Activated CD4-positive, alpha-beta T cell treated with anti-CD3 and anti-CD28 coated beads, Interleukin-2, Interleukin-4, amounts not matched to agents 100 ng/mL and 50 ng/mL, durations not matched to agents 16 hours and 8 hours (primary cell): ENCODE data around the gene USP13.

Experiments used
- DNase-seq: peaks from one replicate; pipeline ENCODE4 v3.0.0-alpha.2; 2020; ENCODE audit warnings: low spot score

Gene USP13

DNA sequence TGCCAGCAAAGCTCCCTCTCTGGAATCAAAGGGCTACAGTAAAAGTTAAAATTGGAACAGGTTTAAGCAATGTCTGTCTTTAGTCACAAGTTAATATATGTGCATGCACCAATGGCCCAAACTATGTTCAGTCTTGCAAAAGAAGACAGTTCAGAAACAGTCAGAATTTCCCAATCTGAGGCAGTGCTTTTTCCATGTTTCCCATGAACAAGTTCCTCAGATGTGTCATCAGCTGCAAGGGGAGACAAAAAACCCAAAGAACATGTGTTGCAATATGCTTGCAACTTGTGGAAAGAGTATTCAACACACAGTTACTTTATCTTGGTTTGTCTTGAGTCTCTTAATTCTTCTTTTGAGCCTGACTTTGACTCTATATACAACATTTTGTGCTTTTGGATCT lies 148.4 kb downstream of the USP13 start:
- no peak for DNase-seq

DNA sequence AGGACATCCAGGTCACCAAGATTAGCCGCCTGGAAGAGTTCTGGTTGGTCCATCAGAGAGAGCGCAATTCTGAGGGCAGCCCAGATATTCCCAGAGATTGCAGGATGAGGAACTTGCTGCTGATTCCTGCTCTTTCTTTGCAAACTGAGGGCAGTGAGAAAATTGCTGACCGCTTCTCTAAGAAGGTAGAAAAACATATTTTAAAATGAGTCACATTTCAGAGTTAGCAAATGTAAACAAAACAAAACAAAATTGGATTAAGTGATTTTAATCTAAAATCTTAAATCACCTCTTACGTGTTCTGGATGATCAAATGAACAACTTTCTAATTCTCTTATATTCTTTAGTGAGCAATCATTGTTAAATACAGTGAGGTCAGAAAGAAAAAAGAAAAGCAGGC lies 149.0 kb downstream of the USP13 start:
- DNase-seq, result no peak

DNA sequence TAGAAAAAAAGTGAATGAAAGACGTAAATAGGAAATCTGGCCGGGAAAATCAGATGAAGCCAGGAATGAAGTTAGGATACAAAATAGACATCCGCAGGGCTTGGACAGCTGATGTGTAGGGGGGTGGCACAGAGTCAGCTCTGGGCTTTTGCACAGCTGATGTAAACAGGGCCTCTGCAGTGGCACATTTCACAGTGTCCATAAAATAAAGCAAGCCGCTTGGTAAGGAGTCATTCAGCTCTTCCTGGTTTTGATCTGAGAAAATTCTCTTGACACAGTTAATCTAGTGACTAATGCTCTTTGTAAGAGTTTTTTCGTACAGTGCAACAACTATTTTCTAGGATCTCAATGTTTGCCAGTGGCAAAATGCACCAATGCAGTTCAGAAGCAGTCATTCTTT lies 153.3 kb downstream of the USP13 start:
- DNase-seq, result no peak

DNA sequence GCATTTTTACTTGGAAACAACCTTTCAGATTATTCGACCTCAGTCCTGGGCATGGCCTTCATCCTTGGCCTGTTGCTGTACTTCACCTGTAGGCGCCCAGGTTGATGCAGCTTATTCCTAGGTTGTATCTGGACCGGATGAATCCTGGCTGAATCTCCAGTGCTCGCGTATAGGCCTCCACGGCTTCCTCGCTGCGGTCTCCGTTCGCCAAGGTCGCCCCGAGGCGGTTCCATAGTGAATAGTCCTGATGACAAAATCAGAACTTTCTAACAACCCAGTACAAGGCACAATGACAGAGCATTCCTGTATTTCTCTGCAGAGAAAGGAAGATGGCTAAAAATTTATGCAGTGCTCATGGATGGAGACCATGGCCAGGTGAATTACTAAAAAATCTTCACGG lies 154.7 kb downstream of the USP13 start:
- DNase-seq, result no peak

DNA sequence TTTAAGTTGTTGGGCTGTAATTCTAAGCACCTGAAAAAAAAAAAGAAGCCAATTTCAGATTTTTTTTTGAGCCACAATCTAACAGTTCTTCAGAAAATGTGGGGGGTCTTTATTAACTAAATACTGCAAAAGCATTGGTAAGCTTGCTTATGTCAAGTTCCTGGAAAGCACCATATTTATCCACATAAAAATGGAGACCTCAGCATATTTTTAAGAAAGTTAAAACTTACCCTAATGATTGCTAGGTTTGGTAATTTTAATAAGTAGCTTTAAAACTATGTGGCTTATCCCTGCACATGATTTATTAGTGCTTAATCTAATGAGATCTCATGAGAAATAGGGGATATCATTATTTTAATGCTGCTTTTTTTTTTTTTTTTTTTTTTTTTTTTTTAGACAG lies 156.8 kb downstream of the USP13 start:
- DNase-seq, result no peak

DNA sequence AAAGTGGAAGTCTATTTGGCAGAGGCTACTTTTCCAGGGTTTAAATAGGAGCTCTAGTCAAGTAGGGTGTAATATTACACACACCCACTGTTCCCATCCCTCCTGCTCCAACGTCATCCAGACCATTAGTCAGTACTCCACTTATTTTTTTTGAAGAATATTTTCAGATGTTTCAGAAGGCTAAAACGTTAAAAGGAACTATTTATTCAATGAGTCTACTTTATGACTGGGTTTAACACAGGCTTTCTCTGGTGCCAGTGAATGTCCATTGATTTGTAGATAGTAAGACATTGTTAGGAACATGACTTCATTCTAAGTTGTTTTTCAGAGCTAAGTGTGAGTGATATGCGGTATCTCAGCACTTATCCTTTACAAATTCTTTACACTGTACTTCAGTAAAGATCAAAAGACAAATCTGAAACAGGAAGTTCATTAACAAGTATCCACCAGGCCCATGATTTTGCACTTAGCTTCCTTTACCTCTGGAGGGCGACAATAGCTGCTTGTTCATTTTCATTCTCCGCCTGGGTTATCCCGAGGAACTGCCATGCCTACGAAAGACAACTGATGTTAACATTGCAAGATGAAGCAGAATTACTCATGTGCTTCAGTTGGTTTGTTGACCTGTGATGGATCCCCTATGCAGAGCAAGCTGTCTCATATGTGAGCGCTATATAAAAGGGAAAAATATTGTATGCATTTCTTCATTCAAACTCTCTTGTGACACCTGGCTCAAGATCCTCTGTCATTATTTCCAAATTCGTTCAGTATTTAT lies 158.7 kb downstream of the USP13 start:
- peak; percentile 35 for DNase-seq

DNA sequence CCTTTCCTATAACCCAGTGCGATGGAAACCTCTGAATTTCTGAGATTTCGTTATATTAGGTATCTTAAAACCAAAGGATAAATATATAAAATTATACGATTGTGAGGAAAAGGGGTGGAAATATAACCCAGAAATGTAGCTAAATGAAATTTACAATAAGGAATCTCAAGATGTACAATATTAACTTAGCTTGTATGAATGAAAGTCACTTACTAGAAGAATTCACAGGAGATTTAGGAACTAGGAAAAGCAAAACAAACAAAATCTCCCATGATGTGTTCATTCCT lies 159.2 kb downstream of the USP13 start:
- DNase-seq, result no peak

DNA sequence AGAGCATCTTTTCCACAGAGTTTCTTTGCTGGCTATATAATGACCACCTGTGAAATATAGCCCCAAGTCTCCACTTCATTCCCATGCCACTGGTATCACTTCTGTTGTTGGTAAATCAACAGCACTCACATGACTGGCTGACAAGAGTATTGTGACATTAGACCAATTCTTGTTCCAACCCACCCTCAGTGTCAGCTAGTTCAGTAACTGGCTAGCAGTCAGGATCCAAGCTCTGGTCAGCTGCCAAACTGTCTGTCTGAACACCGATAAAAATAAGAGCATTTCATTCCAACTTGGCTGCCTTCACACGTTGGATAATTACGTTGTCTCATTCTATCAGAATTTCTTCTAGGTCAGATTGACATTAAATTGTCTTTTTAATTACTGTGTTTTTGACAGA lies 166.5 kb downstream of the USP13 start:
- no peak for DNase-seq

DNA sequence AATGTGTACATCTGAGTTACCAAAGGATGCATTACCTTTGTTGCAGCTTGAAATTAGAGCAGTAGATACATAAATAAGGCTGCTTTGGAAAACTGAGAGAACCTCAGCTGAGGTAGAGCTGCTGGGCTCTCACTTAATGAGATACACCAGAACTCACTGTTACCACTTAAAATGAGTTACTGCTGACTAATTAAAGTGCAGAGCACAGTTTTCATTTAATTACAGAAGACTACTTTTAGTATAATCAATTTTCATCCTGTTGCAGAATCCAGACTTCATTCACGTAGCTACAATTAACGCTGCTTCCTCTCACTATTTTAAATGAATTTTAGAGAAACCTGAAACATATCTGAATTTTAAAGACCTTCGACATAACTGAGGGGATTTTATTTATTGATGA lies 169.5 kb downstream of the USP13 start:
- DNase-seq, result no peak

DNA sequence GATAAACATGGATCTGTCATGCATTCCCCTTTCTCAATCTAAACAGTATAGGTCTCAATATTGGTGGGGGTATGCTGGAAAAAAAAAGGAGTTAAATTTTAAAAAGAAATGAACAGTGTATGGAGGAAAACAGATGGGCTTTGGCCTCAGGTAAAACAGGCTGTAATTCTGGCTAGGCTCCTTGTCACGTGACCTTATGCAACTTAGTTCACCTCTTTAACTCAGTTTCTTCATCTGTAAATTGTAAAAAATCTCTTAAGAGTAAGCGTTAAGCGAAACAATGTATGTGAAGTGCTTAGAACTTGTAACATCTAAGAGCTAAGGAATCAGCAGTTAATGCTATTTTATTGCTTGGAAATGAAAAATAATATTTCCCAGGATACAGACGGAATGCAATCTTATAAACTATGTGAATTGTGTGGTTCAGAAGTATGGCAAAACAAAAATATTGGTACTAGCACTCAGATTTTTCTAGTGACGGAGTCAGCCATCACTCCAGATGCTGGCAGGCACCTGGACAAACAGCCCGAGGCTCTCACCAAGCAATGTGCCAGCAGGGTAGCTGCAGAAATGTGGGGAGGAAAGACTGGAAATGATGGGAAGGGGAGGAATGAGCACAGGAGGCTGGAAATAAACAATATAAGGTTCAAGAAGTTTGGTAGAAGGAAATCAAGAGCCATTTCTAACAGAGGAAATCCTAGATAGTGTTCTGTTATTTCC lies 172.8 kb downstream of the USP13 start:
- DNase-seq, result no peak

DNA sequence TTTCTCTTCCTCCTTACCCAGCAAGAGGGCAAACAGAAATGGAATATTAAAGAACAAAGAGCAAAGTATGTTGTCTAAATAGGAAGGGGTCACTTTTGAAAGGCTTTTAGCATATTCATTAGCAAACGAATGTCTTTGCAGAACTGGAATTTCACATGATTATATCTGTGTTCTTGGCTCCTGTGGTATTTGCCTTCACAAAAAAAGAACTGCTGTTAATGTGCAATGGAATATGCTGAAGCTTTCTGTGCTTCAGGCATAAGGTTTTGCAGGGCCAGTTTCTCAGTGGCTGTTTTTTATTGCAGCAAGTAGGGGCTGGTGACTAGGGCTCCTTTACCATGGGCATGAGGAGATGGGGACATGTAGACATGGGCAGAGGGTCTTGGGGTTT lies 173.4 kb downstream of the USP13 start:
- no peak for DNase-seq

DNA sequence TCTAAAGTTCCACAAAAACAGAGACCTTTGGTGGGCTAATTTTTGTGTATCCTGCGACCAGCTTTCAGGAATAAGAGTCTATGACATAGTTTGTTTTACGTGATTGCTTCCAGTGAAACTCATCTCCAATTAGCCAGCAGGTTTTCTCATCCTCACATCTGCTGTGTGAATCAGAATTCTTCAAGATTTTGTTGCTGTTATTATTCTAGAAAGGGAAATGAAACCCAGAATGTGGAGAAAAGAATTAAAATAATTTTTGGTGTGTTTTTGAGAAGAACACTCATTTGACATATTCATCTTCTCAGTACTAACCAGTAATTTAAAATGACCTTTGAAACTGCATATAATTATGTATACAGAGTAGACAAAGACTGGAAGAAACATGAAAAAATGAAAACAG lies 175.9 kb downstream of the USP13 start:
- DNase-seq, result no peak

DNA sequence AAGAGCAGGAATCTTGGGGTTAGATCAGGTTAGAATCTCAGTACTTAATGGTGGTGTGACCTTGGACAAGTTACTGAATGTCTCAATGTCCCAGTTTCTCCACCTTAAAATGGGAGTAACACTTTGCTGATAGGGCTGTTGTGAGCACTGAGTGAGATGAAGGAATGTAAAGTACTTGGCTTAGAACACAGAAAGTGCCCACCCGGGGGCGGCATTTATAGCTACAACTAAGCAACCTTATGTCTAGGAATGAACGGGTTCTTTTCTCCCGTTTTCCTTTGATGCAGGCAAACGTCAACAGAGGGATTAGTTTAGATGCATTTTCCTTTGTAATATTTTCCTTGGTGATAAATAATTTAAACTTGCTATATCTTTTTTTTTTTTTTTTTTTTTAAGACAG lies 176.6 kb downstream of the USP13 start:
- no peak for DNase-seq

DNA sequence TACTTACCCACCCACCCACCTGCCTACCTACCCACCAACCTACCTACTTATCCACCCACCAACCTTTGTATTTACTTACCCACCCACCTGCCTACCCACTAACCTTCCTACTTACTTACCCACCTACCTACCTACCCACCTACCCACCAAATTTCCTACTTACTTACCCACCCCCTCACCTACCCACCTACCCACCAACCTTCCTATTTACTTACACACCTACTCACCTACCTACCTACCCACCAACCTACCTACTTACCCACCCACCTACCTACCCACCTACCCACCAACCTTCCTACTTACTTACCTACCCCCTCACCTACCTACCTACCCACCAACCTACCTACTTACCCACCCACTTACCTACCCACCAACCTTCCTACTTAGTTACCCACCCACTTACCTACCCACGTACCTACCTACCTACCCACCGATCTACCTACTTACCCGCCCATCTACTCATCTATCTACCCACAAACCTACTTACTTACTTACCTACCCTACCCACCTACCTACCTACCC lies 179.6 kb downstream of the USP13 start:
- DNase-seq, result no peak

DNA sequence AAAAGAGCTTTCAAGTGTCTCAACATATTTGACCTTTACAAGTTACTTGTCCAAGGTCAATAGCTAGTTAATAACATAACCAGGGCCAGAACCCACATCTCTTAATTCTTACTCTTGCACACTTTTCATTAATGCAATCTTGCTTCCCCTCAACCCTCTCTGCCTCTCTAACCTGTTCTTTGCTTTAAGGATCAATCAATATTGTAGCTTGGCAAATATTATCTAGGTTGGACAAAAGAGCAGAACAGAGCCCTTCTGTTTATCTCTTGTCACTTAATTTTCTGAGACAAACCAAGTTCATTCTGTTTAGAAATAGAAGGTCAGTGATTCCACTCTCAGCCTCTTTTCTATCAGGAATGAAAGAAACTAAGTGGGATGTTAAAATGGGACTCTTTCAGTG lies 180.5 kb downstream of the USP13 start:
- no peak for DNase-seq

DNA sequence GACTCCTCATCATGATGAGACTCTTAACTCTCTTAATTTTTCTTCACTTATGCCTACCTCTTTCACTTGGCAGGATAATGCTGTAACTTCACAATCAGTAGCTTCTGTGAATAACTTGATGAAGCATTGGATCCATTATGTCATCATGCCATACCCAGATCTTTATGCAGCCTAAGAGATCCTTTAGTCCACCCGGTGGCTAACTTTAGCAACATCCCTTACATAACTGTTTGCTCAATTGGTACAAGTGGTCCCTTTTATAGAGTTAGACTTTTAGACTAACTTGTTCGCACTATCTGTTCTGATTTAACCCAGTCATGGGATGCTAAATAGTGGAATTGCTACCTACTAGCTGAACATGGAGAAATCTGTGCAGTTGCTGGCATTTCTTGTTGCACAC lies 184.5 kb downstream of the USP13 start:
- DNase-seq, result no peak
